GM21619 (cell line): ENCODE data around the gene C1QL3.

Experiments
- ATAC-seq: cut with Tn5 transposase; IDR thresholded peaks from one replicate; pipeline ENCODE4 v1.9.1; 2021; ENCODE audit not compliant: unreplicated experiment

The C1QL3 gene

GRCh38 chr10:16493884-16494536 lies 27.7 kb downstream of the C1QL3 start:
- ATAC-seq = no peak

- no peak for ATAC-seq
These were observed 29.7 kb downstream of the C1QL3 start for GRCh38 chr10:16491933-16492332.

GRCh38 chr10:16490511-16490910 lies 31.2 kb downstream of the C1QL3 start:
- ATAC-seq = no peak

GRCh38 chr10:16483241-16483917 lies 38.3 kb downstream of the C1QL3 start:
- ATAC-seq = peak; percentile 53

GRCh38 chr10:16481052-16481728 lies 40.5 kb downstream of the C1QL3 start:
- no peak for ATAC-seq

GRCh38 chr10:16478801-16479200 lies 42.9 kb downstream of the C1QL3 start:
- ATAC-seq = no peak

- ATAC-seq = no peak
These were observed 43.9 kb downstream of the C1QL3 start for GRCh38 chr10:16477757-16478156.

GRCh38 chr10:16472828-16473227 lies 48.9 kb downstream of the C1QL3 start:
- ATAC-seq = no peak

- no peak for ATAC-seq
These were observed 50.9 kb downstream of the C1QL3 start for GRCh38 chr10:16470747-16471146.

GRCh38 chr10:16466001-16466400 lies 55.7 kb downstream of the C1QL3 start:
- no peak for ATAC-seq
